Brain microvascular endothelial cell (primary cell): ENCODE measurements around the gene RBMS1.

ENCODE experiments used
- DNase-seq: peaks from one replicate; pipeline ENCODE4 v3.0.0-alpha.2; 2020
- H3K27ac ChIP-seq: fragments of 250-450 bp; sonication (Bioruptor Pico); 2 replicates; pipeline ENCODE4 v1.5.1; 2020; ENCODE audit warnings: mild to moderate bottlenecking, moderate library complexity
- H3K27me3 ChIP-seq: fragments of 250-450 bp; sonication (Bioruptor Pico); replicated peaks from 2 replicates; pipeline ENCODE4 v1.5.1; 2020; ENCODE audit warnings: mild to moderate bottlenecking
- H3K36me3 ChIP-seq: fragments of 250-450 bp; sonication (Bioruptor Pico); replicated peaks from 2 replicates; pipeline ENCODE4 v1.5.1; 2020; ENCODE audit warnings: mild to moderate bottlenecking
- H3K4me3 ChIP-seq: 2 replicates; pipeline ENCODE4 v1.5.1; 2011; ENCODE audit warnings: low read depth, mild to moderate bottlenecking, control low read depth, low read length, moderate library complexity
- CTCF ChIP-seq: IDR thresholded peaks from 2 replicates; pipeline ENCODE4 v1.5.1; 2011; ENCODE audit warnings: low read depth, mild to moderate bottlenecking, moderate library complexity, low read length, control low read depth, inconsistent platforms; ENCODE audit errors: missing control alignments
- in situ Hi-C: cut with HindIII; loops from 2 replicates; pipeline ENCODE4 v1.10.0; 2017; ENCODE audit warnings: low sequenced_read_pairs, low pct_ligation_motif_present

The RBMS1 gene

GRCh38 chr2:160429248-160430000 is 64.2 kb downstream of the RBMS1 start:
- no peak for DNase-seq
- no peak overlapping the region for H3K4me3 ChIP-seq
- peak; percentile 34 for TF ChIP-seq CTCF
- H3K27me3 ChIP-seq, result no peaks in the 10 kb centered on the region
- H3K27ac ChIP-seq, result peak overlapping the region; percentile 64
- in situ Hi-C loops, result no loop called here
- no peaks in the 10 kb centered on the region for H3K36me3 ChIP-seq

- Histone ChIP-seq H3K27me3 (no peaks in the 10 kb centered on the region), H3K27ac (peak overlapping the region; percentile 64), H3K36me3 (no peaks in the 10 kb centered on the region), H3K4me3 (no peak overlapping the region)
- no peak for DNase-seq
- no peak for TF ChIP-seq CTCF
- in situ Hi-C loops, result no loop called here
Observed at GRCh38 chr2:160428405-160428763, 65.2 kb downstream of the RBMS1 start.

- no peaks in the 10 kb centered on the region for H3K27me3 ChIP-seq
- H3K4me3 ChIP-seq, result no peak overlapping the region
- H3K36me3 ChIP-seq, result no peaks in the 10 kb centered on the region
- H3K27ac ChIP-seq, result peak overlapping the region; percentile 64
- no peak for TF ChIP-seq CTCF
- DNase-seq, result peak; percentile 63
- in situ Hi-C loops, result no loop called here
Observed at GRCh38 chr2:160427629-160428404, 65.8 kb downstream of the RBMS1 start.

- H3K27me3 ChIP-seq, result no peaks in the 10 kb centered on the region
- H3K4me3 ChIP-seq, result no peak overlapping the region
- in situ Hi-C loops, result no loop called here
- H3K27ac ChIP-seq, result no peak overlapping the region
- no peak for DNase-seq
- TF ChIP-seq CTCF, result no peak
- no peaks in the 10 kb centered on the region for H3K36me3 ChIP-seq
Observed at GRCh38 chr2:160426604-160427003, 67.0 kb downstream of the RBMS1 start.

DNA sequence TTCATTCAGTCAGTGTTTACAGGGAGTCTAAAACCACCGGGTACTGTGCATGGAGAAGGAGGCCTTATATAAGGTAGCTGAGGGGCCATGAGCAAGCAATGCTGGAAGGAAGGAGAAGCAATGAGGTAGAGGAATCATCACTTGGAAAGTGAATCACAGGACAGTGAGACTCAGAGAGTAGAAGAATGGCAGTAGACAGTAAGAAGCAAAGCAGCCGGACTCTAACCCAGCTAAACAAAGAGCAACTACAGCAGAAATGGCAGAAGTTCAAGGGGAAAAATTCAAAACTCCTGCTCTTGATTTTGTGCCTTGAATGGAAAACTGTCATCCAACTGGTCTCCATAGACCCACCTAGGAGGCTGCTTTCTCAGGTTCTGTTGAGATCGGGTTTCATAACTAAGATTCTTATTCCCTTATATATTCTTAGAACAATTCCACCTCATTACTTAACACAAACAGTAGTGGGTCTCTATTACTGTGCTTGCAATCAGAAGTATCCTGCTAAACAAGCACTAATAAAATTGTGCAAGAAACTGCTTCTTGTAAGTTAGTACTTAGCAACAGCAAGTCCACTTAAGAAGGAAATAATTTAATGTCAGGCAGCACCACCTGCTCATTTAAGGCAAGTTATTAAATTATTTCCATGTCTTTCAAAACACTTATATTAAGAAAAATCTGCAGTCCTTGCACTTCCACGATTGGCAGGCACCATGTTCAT is 68.0 kb downstream of the RBMS1 start:
- Histone ChIP-seq H3K36me3 (no peaks in the 10 kb centered on the region), H3K27me3 (no peaks in the 10 kb centered on the region), H3K27ac (no peak overlapping the region), H3K4me3 (no peak overlapping the region)
- DNase-seq, result peak; percentile 31
- TF ChIP-seq CTCF, result no peak
- in situ Hi-C loops, result no loop called here
